K562 (cell line): ENCODE results near the gene MOB3B. TPM values are rescaled to one million over a fixed set of nuclear protein-coding genes. Genes with fewer than 3 reads are reported as not detected.

Source experiments
- ARID3B ChIP-seq: fragments of 250-450 bp; sonication (Bioruptor Pico); IDR thresholded peaks from 2 replicates; pipeline ENCODE4 v1.4.0; 2020; ENCODE audit warnings: borderline replicate concordance
- ARNT ChIP-seq, 2 experiments: fragments of 450-650 bp; IDR thresholded peaks; 2 replicates each; pipeline ENCODE4 v1.6.1; 2016; ENCODE audit warnings: mild to moderate bottlenecking in 1 of 2
- CREM ChIP-seq: IDR thresholded peaks from 2 replicates; pipeline ENCODE4 v1.6.1; 2014; ENCODE audit warnings: antibody characterized with exemption, low read depth
- DPF2 ChIP-seq: fragments of 450-650 bp; IDR thresholded peaks from 2 replicates; pipeline ENCODE4 v1.6.1; 2016
- FOXM1 ChIP-seq, 2 experiments: fragments of 450-650 bp in 1 of 2; sonication (generic) in 1 of 2; formaldehyde crosslinking in 1 of 2; IDR thresholded peaks; 2 replicates each; pipeline versions ENCODE4 v1.6.1 to v1.9.0; 2017 to 2022; ENCODE audit warnings: low read depth in 2 of 2, mild to moderate bottlenecking in 2 of 2, missing genetic modification reagents in 1 of 2, moderate library complexity in 1 of 2
- GATAD2B ChIP-seq: fragments of 450-650 bp; IDR thresholded peaks from 2 replicates; pipeline ENCODE4 v1.6.1; 2017; ENCODE audit warnings: mild to moderate bottlenecking, borderline replicate concordance
- KDM4B ChIP-seq, 2 experiments: fragments of 450-650 bp in 1 of 2; sonication (generic) in 1 of 2; IDR thresholded peaks; 2 replicates each; pipeline ENCODE4 v1.6.1; 2016 to 2017; ENCODE audit warnings: borderline replicate concordance in 2 of 2, antibody characterized with exemption in 1 of 2, low read depth in 1 of 2, mild to moderate bottlenecking in 1 of 2
- MYBL2 ChIP-seq, 2 experiments: fragments of 450-650 bp in 1 of 2; sonication (generic) in 1 of 2; formaldehyde crosslinking in 1 of 2; IDR thresholded peaks; 2 replicates each; pipeline versions ENCODE4 v1.6.1 to v1.8.1; 2017 to 2022; ENCODE audit warnings: borderline replicate concordance in 1 of 2, inconsistent platforms in 1 of 2, low read depth in 1 of 2, mild to moderate bottlenecking in 1 of 2, missing genetic modification reagents in 1 of 2, moderate library complexity in 1 of 2
- PCBP2 ChIP-seq: fragments of 200-400 bp; formaldehyde crosslinking; IDR thresholded peaks from 2 replicates; pipeline ENCODE4 v1.6.1; 2018; ENCODE audit warnings: low read length, low read depth, mild to moderate bottlenecking, moderate library complexity; ENCODE audit not compliant: poor library complexity, severe bottlenecking
- PHF20 ChIP-seq: fragments of 450-650 bp; IDR thresholded peaks from 2 replicates; pipeline ENCODE4 v1.6.1; 2018; ENCODE audit not compliant: partially characterized antibody
- RCOR1 ChIP-seq, 2 experiments: IDR thresholded peaks; 2 replicates each; pipeline ENCODE4 v1.6.1; 2012; ENCODE audit warnings: low read depth in 2 of 2, low read length in 2 of 2, borderline replicate concordance in 1 of 2, improper control_type of control experiment in 1 of 2
- SPI1 ChIP-seq: IDR thresholded peaks from 2 replicates; pipeline ENCODE4 v1.6.1; 2011; ENCODE audit warnings: low read depth, low read length, control low read depth, borderline replicate concordance
- TAF1 ChIP-seq: IDR thresholded peaks from 2 replicates; pipeline ENCODE4 v1.6.1; 2011; ENCODE audit warnings: mild to moderate bottlenecking, low read length, moderate library complexity; ENCODE audit not compliant: insufficient read depth, control insufficient read depth, severe bottlenecking; ENCODE audit errors: extremely low read depth
- TAF15 ChIP-seq: fragments of 200-400 bp; formaldehyde crosslinking; IDR thresholded peaks from 2 replicates; pipeline ENCODE4 v1.6.1; 2017; ENCODE audit warnings: mild to moderate bottlenecking, low read depth, low read length, moderate library complexity
- ZBED1 ChIP-seq: IDR thresholded peaks from 2 replicates; pipeline ENCODE4 v1.6.1; 2014
- ZNF408 ChIP-seq: fragments of 250-450 bp; sonication (Bioruptor Pico); IDR thresholded peaks from 2 replicates; pipeline ENCODE4 v1.4.0; 2020; ENCODE audit warnings: low read depth, mild to moderate bottlenecking, moderate library complexity
- ZNF695 ChIP-seq: fragments of 450-650 bp; formaldehyde crosslinking; IDR thresholded peaks from 2 replicates; pipeline ENCODE4 v1.4.0; 2020; ENCODE audit warnings: mild to moderate bottlenecking, moderate library complexity
- polyA plus RNA-seq, 8 experiments: library from polyadenylated mRNA; depleted of rRNA in 4 of 8; stranded (reverse) in 5 of 8; unstranded in 3 of 8; fragments of >200 nt; fragmentation: Nextera tagmentation in 2 of 8; fragmentation: Illumina TruSeq in 1 of 8; extraction: Ambion mirVana in 2 of 8; extraction: Trizol in 1 of 8; gene quantifications; 2 replicates each; pipeline versions ENCODE4 v1.2.1 to v1.2.3, GENCODE V29; 2011 to 2014; ENCODE audit warnings: inconsistent platforms in 1 of 8, missing spikeins in 1 of 8
- total RNA-seq, 7 experiments: library from RNA; depleted of rRNA in 6 of 7; stranded (reverse); fragments of >200 nt in 6 of 7; fragmentation: Illumina TruSeq in 2 of 7; extraction: Trizol in 2 of 7; gene quantifications; 2 replicates each; pipeline versions ENCODE4 v1.2.1 to v1.2.3, GENCODE V29; 2011 to 2021; ENCODE audit warnings: low replicate concordance in 1 of 7
- TF ChIP-seq, protein P1 (sequence below): sonication (generic); formaldehyde crosslinking; IDR thresholded peaks from 2 replicates; pipeline ENCODE4 v1.8.0; 2023; ENCODE audit warnings: mild to moderate bottlenecking, missing genetic modification reagents

The MOB3B gene
- total and polyA plus RNA-seq, 9 of the 15 experiments (the other 6 are each of a cell fraction or from before 2014, with no cell fraction given) = 3.6 to 12.8 (median 7.2) TPM

DNA sequence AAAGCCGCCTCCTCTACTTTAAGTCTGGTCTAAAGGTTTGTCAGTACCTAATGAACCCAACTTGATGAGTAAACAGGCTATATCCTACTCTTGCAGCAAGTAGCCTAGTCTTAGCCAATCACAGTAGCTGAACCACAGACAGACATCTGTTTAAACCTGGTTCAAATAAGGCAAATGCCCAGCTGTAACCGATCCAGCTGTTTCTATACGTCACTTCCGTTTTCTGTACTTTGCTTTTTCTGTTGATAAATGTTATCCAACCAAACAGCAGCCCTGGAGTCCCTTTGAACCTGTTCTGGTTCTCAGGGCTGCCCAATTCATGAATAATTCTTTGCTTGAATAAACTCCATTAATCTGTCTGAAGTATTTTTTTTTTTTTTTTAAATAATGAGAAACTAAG lies 155.8 kb downstream of the MOB3B start (continued):
- TF ChIP-seq ARID3B (no peak), ZBED1 (no peak), ARNT (IDR thresholded peaks at IDR 0.05) (no peak), DPF2 (no peak), MYBL2 (IDR thresholded peaks at IDR 0.05; ENCODE audit: low read depth) (peak; percentile 72), MYBL2 (CRISPR knock-in tag; IDR thresholded peaks at IDR 0.05; ENCODE audit: borderline replicate concordance) (no peak), RCOR1 (IDR thresholded peaks at IDR 0.05; ENCODE audit: borderline replicate concordance in 1 of 2, low read depth in 2 of 2, low read length in 2 of 2) (no peak), KDM4B (IDR thresholded peaks at IDR 0.05; ENCODE audit: borderline replicate concordance in 2 of 2, low read depth in 1 of 2) (no peak), PHF20 (no peak), ZNF408 (no peak), TAF15 (no peak), PCBP2 (no peak), FOXM1 (IDR thresholded peaks at IDR 0.05; ENCODE audit: low read depth) (peak; percentile 68), FOXM1 (CRISPR knock-in tag; IDR thresholded peaks at IDR 0.05; ENCODE audit: low read depth) (no peak), SPI1 (peak; percentile 54; the same call in 1 of the 2 replicates), ZNF695 (CRISPR knock-in tag) (no peak), TAF1 (no peak), CREM (peak; percentile 12; the same call in 1 of the 2 replicates), GATAD2B (no peak)
- TF ChIP-seq, protein P1, sequence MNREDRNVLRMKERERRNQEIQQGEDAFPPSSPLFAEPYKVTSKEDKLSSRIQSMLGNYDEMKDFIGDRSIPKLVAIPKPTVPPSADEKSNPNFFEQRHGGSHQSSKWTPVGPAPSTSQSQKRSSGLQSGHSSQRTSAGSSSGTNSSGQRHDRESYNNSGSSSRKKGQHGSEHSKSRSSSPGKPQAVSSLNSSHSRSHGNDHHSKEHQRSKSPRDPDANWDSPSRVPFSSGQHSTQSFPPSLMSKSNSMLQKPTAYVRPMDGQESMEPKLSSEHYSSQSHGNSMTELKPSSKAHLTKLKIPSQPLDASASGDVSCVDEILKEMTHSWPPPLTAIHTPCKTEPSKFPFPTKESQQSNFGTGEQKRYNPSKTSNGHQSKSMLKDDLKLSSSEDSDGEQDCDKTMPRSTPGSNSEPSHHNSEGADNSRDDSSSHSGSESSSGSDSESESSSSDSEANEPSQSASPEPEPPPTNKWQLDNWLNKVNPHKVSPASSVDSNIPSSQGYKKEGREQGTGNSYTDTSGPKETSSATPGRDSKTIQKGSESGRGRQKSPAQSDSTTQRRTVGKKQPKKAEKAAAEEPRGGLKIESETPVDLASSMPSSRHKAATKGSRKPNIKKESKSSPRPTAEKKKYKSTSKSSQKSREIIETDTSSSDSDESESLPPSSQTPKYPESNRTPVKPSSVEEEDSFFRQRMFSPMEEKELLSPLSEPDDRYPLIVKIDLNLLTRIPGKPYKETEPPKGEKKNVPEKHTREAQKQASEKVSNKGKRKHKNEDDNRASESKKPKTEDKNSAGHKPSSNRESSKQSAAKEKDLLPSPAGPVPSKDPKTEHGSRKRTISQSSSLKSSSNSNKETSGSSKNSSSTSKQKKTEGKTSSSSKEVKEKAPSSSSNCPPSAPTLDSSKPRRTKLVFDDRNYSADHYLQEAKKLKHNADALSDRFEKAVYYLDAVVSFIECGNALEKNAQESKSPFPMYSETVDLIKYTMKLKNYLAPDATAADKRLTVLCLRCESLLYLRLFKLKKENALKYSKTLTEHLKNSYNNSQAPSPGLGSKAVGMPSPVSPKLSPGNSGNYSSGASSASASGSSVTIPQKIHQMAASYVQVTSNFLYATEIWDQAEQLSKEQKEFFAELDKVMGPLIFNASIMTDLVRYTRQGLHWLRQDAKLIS = no peak
